HK-2 (cell line): ENCODE measurements around the gene HERC4.
"Not testable (repeated sequence)": the region's sequence is repeated elsewhere in the genome, so short reads cannot be mapped to it uniquely, and the experiment has no call there.

Experiments used
- DNase-seq: peaks from one replicate; pipeline ENCODE4 v3.0.0-alpha.2; 2018; ENCODE audit not compliant: unreplicated experiment

HERC4 gene

GRCh38 chr10:68047122-68047521, 28.0 kb downstream of the HERC4 start:
- no peak for DNase-seq

DNA sequence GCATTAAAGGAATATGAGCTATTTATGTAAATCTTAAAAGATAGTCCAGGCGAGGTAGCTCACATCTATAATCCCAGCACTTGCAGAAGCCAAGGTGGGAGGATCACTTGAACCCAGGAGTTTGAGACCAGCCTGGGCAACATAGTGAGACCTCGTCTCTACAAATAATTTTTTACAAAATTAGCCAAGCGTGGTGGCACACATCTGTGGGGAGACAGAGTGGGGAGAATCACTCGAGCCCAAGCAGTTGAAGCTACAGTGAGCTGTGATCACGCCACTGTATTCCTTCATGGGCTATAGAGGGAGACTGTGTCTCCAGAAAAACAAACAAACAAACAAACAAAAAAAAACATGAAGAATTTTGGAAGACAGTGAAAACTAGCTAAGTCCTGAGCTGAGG, 28.4 kb downstream of the HERC4 start:
- no peak for DNase-seq

DNA sequence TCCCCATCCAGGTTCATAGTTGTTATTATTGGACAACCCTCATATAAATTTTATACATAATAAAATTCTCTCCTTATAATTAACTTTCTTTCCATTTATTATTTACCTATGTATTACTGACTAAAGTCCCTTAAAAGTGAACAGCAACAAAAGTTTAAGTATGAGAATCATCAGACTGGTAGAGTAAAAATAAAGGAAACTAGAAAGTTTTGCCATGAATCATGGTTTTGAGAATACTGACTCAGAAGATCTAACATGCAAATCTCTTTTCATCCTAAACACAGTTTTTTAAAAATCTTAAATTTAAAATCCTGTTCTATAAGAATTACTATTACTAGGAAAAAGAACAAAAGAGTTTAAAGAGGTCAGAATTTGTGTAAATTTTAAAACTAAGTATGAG, 32.1 kb downstream of the HERC4 start:
- DNase-seq: no peak

- DNase-seq: no peak
Measured at GRCh38 chr10:68032113-68032512, 43.0 kb downstream of the HERC4 start.

- DNase-seq: no peak
Measured at GRCh38 chr10:68027429-68027828, 47.7 kb downstream of the HERC4 start.

- no peak for DNase-seq
Measured at GRCh38 chr10:68023292-68023691, 51.8 kb downstream of the HERC4 start.

GRCh38 chr10:68022324-68022723, 52.8 kb downstream of the HERC4 start:
- DNase-seq: not testable (repeated sequence)

DNA sequence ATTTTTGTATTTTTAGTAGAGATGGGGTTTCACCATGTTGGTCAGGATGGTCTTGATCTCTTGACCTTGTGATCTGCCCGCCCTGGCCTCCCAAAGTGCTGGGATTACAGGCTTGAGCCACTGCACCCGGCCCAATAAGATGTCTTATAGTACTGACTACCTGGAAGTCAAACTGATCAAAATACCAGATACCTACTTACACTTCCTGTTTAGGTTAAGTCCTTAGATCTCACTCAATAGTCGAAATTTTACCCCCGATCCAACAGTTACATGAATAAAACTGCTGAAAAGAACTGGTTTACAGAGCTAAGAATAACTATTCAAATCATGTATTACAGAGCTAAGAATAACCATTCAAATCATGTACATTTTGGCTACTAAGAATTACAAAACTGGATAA, 58.6 kb downstream of the HERC4 start:
- DNase-seq: not testable (repeated sequence)

- no peak for DNase-seq
Measured at GRCh38 chr10:68010426-68010940, 64.6 kb downstream of the HERC4 start.

- DNase-seq: no peak
Measured at GRCh38 chr10:68007356-68007755, 67.7 kb downstream of the HERC4 start.

DNA sequence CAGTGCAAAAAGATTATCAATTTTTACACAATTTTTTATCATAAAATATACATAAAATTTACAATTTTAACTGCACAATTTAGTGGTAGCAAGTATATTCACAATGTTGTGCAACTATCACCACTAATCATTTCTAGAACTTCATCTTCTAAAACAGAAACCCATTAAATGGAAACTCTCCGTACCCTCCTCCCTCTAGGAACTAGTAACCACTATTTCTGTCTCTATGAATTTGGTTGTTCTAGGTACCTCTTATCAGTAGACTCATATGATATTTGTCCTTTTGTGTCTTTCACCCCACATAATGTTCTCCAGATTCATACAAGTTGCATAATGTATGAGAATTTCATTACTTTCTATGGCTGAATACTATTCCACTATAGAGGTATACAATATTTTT, 73.5 kb downstream of the HERC4 start:
- no peak for DNase-seq

GRCh38 chr10:68001000-68001399, 74.1 kb downstream of the HERC4 start:
- no peak for DNase-seq

DNA sequence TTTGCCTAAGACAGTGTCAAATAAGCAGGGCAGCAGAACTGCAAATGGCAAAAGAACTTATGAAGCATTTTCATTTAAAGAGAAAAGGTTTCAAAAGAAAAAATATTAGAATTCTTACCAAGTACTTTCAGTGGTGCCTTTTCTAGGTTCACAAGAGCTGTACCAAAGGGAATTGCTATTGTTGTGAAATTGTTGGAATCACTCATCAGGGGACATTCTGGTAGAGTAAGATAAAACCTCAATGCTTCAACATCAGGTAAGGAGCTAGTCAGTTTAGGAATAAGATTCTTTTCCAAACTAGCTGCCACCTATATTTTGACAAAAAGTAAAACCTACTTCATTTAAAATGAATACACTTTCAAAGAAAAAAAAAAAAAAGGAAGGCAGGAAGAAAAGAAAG, 85.0 kb downstream of the HERC4 start:
- DNase-seq: no peak

- no peak for DNase-seq
Measured at GRCh38 chr10:67988606-67989005, 86.5 kb downstream of the HERC4 start.

DNA sequence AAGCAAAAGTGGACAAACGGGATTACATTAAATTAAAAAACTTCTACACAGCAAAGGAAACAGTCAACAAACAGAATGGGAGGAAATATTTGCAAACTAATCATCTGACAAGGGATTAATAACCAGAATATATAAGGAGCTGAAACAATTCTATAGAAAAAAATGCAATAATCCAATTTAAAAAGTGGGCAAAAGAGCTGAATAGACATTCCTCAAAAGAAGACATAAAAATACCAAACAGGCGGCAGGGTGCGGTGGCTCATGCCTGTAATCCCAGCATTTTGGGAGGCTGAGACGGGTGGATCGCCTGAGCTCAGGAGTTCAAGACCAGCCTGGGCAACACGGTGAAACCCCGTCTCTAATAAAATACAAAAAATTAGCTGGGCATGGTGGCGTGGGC, 92.5 kb downstream of the HERC4 start:
- DNase-seq: not testable (repeated sequence)

- no peak for DNase-seq
Measured at GRCh38 chr10:67978749-67979148, 96.3 kb downstream of the HERC4 start.

GRCh38 chr10:67977251-67977650, 97.8 kb downstream of the HERC4 start:
- DNase-seq: no peak

- no peak for DNase-seq
Measured at GRCh38 chr10:67976292-67977245, 98.5 kb downstream of the HERC4 start.

- DNase-seq: no peak
Measured at GRCh38 chr10:67975871-67976270, 99.2 kb downstream of the HERC4 start.

DNA sequence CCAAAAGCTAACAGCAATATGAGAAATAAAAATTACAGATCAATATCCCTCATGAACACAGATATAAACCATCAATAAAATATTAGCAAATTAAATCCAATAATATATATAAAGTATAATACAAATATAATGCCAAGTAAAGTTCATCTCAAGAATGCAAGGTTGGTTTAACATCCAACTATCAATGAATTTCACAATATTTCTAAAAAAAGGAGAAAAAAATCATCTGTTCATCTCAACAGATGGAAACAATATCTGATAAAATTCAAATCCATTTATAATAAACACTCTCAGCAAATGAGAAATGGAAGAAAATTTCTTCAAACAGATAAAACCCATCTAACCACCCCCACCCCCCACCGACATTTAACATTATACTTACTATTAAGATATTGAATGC, 103.8 kb downstream of the HERC4 start:
- no peak for DNase-seq

- no peak for DNase-seq
Measured at GRCh38 chr10:67969875-67970274, 105.2 kb downstream of the HERC4 start.

DNA sequence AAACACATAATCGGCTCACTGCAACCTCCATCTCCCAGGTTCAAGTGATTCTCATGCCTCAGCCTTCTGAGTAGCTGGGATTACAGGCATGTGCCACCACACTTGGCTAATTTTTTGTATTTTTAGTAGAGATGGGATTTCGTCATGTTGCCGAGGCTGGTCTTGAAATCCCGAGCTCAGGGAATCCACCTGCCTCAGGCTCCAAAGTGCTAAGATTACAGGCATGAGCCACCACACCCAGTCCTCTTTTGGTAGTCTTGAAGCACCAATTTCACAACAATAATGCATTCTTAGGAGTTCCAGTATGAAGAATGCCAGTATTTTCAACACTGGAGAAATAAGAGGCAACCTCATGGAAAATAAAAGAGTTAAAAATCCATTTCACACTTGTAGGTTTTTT, 109.0 kb downstream of the HERC4 start:
- not testable (repeated sequence) for DNase-seq

DNA sequence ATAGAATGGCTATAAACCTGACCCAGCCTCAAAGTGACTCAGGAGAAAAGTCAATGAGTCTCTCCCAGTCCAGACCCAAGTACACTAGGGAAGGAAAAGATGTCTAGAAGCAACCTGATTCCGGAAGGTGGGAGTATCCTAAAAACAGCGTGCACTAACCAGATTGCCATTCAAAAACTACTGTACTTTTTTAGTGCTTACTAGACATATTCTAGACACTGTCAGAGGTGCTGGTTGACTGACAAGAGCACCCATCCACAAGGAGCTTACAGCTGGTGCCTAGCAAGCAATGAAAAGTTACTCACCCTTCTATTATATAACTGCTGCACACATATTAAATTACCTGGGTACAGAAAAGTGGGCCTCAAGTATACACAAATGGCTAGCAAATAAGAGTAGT, 109.6 kb downstream of the HERC4 start:
- no peak for DNase-seq
